GM12878 (cell line): ENCODE results near the gene HPGD. TPM values are rescaled to one million over a fixed set of nuclear protein-coding genes. Genes with fewer than 3 reads are reported as not detected.

Source experiments
- ATAC-seq: fragments of 200-7000 bp; cut with Tn5 transposase; 3 replicates; pipeline ENCODE4 v1.9.1; 2020; ENCODE audit warnings: mild to moderate bottlenecking, moderate library complexity
- BruUV-seq: library from RNA; stranded (reverse); fragments of 400-500 nt; replicated peaks from 2 replicates; lab custom pipeline; 2021; lab: Mats Ljungman, UMichigan
- CTCF ChIA-PET: fragments of 300-600 bp; sonication (Branson Sonifier 250); formaldehyde crosslinking; extraction: SDS; loops from one replicate; lab custom pipeline; 2021; ENCODE audit warnings: inconsistent platforms; lab: Yijun Ruan, JAX
- POLR2A ChIA-PET: fragments of 350-600 bp; formaldehyde crosslinking; extraction: SDS; loops from one replicate; lab custom pipeline; 2021; ENCODE audit warnings: inconsistent platforms; lab: Charles Lee
- RAD21 ChIA-PET: fragments of 300-600 bp; sonication (Branson Sonifier 250); formaldehyde crosslinking; loops from one replicate; lab custom pipeline; 2023; ENCODE audit warnings: antibody characterized with exemption; ENCODE audit not compliant: unreplicated experiment; lab: Charles Lee
- SMC1A ChIA-PET: fragments of 300-600 bp; sonication (Branson Sonifier 250); formaldehyde crosslinking; loops from one replicate; lab custom pipeline; 2023; ENCODE audit not compliant: unreplicated experiment, uncharacterized antibody; lab: Charles Lee
- DNase-seq: peaks from one replicate; pipeline ENCODE4 v3.0.0-alpha.2; 2011; ENCODE audit warnings: low read depth, low spot score
- FAIRE-seq: peaks from 3 replicates; lab custom pipeline; 2011; peaks lifted over from hg19 to GRCh38; lab: Jason Lieb, UNC
- H2AFZ ChIP-seq: 2 replicates; pipeline ENCODE4 v1.6.0; 2011; ENCODE audit warnings: low read depth, low read length, control low read depth; ENCODE audit not compliant: control insufficient read depth
- H3K27ac ChIP-seq: 2 replicates; pipeline ENCODE4 v1.5.1; 2011; ENCODE audit warnings: control low read depth; ENCODE audit not compliant: control insufficient read depth, insufficient read depth
- H3K27me3 ChIP-seq, 2 experiments: replicated peaks in 1 of 2; 2 replicates each; pipeline versions ENCODE4 v1.6.0 to v1.6.1; 2011; ENCODE audit warnings: low read length in 1 of 2; ENCODE audit not compliant: control insufficient read depth in 2 of 2, insufficient read depth in 2 of 2
- H3K36me3 ChIP-seq, 2 experiments: 2 replicates each; pipeline ENCODE4 v1.5.1; 2011; ENCODE audit warnings: low read length in 1 of 2; ENCODE audit not compliant: control insufficient read depth in 2 of 2, insufficient read depth in 2 of 2
- H3K4me1 ChIP-seq: 2 replicates; pipeline ENCODE4 v1.6.1; 2011; ENCODE audit warnings: mild to moderate bottlenecking, low read length, moderate library complexity, mixed read lengths; ENCODE audit not compliant: control insufficient read depth, insufficient read depth
- H3K4me2 ChIP-seq: 2 replicates; pipeline ENCODE4 v1.6.0; 2011; ENCODE audit warnings: control low read depth; ENCODE audit not compliant: control insufficient read depth, insufficient read depth
- H3K4me3 ChIP-seq: fragments of 200-600 bp; sonication (generic); 2 replicates; pipeline ENCODE4 v1.5.1; 2016
- H3K79me2 ChIP-seq: 2 replicates; pipeline ENCODE4 v1.6.0; 2011; ENCODE audit warnings: low read length; ENCODE audit not compliant: control insufficient read depth, insufficient read depth
- H3K9ac ChIP-seq: 2 replicates; pipeline ENCODE4 v1.8.0; 2011; ENCODE audit warnings: low read length, control low read depth, mixed read lengths; ENCODE audit not compliant: control insufficient read depth, insufficient read depth
- H3K9me3 ChIP-seq: replicated peaks from 3 replicates; pipeline ENCODE4 v1.5.1; 2011; ENCODE audit warnings: mild to moderate bottlenecking, low read length; ENCODE audit not compliant: control insufficient read depth, insufficient read depth
- H4K20me1 ChIP-seq: 2 replicates; pipeline ENCODE4 v1.6.0; 2011; ENCODE audit not compliant: control insufficient read depth, insufficient read depth
- ATF2 ChIP-seq: IDR thresholded peaks from 2 replicates; pipeline ENCODE4 v1.6.1; 2012; ENCODE audit warnings: low read length, inconsistent platforms
- E2F4 ChIP-seq: IDR thresholded peaks from 2 replicates; pipeline ENCODE4 v1.6.1; 2012; ENCODE audit warnings: low read depth, low read length, improper control_type of control experiment
- E4F1 ChIP-seq: fragments of 450-650 bp; IDR thresholded peaks from 2 replicates; pipeline ENCODE4 v1.6.1; 2018; ENCODE audit warnings: borderline replicate concordance, mild to moderate bottlenecking; ENCODE audit not compliant: partially characterized antibody
- IKZF1 ChIP-seq: fragments of 450-650 bp; conservative IDR thresholded peaks from 2 replicates; pipeline ENCODE4 v1.6.1; 2017; ENCODE audit warnings: antibody characterized with exemption, mild to moderate bottlenecking
- KDM1A ChIP-seq: fragments of 200-600 bp; sonication (generic); IDR thresholded peaks from 2 replicates; pipeline ENCODE4 v1.6.1; 2016; ENCODE audit warnings: borderline replicate concordance
- RB1 ChIP-seq: fragments of 450-650 bp; formaldehyde crosslinking; IDR thresholded peaks from 2 replicates; pipeline ENCODE4 v1.6.1; 2017; ENCODE audit warnings: mild to moderate bottlenecking, borderline replicate concordance
- SPI1 ChIP-seq: IDR thresholded peaks from 2 replicates; pipeline ENCODE4 v1.6.1; 2011; ENCODE audit warnings: low read depth, mild to moderate bottlenecking, low read length, moderate library complexity, borderline replicate concordance; ENCODE audit not compliant: insufficient read depth
- STAT1 ChIP-seq: fragments of 450-650 bp; conservative IDR thresholded peaks from 2 replicates; pipeline ENCODE4 v1.6.1; 2014; ENCODE audit warnings: antibody characterized with exemption, mild to moderate bottlenecking
- TBL1XR1 ChIP-seq: IDR thresholded peaks from 2 replicates; pipeline ENCODE4 v1.6.1; 2012; ENCODE audit warnings: low read depth, low read length, improper control_type of control experiment
- TCF7 ChIP-seq: IDR thresholded peaks from 2 replicates; pipeline ENCODE4 v1.6.1; 2014; ENCODE audit warnings: antibody characterized with exemption, borderline replicate concordance
- ZBED1 ChIP-seq: IDR thresholded peaks from 2 replicates; pipeline ENCODE4 v1.6.1; 2016; ENCODE audit warnings: borderline replicate concordance
- ZBTB40 ChIP-seq: fragments of 450-650 bp; IDR thresholded peaks from 2 replicates; pipeline ENCODE4 v1.6.1; 2016; ENCODE audit warnings: mild to moderate bottlenecking, moderate library complexity, borderline replicate concordance
- ZNF207 ChIP-seq: fragments of 450-650 bp; IDR thresholded peaks from 2 replicates; pipeline ENCODE4 v1.6.1; 2014; ENCODE audit warnings: antibody characterized with exemption, mild to moderate bottlenecking, borderline replicate concordance
- ZNF384 ChIP-seq: IDR thresholded peaks from 2 replicates; pipeline ENCODE4 v1.6.1; 2012; ENCODE audit warnings: low read depth, mild to moderate bottlenecking, low read length, improper control_type of control experiment, borderline replicate concordance
- WGBS: methylation state at CpG from one replicate; pipeline ENCODE4 v1.1.6; 2016; ENCODE audit warnings: low lambda C conversion rate; ENCODE audit not compliant: insufficient replicate concordance, insufficient coverage; ENCODE audit errors: missing lambda C conversion rate; 5-methylcytosine and 5-hydroxymethylcytosine counted together
- in situ Hi-C: fragments of 300-500 bp; cut with MboI; formaldehyde crosslinking; loops from 9 replicates; pipeline ENCODE4 v1.14.3; 2018; ENCODE audit warnings: mixed read lengths
- intact Hi-C: fragments of 100-400 bp; cut with micrococcal nuclease; formaldehyde crosslinking; loops from one replicate; pipeline ENCODE4 v1.14.2; 2022; ENCODE audit not compliant: unreplicated experiment
- polyA plus RNA-seq, 11 experiments: library from polyadenylated mRNA; depleted of rRNA in 4 of 11; unstranded in 6 of 11; stranded (reverse) in 5 of 11; fragments of >200 nt; fragmentation: Nextera tagmentation in 4 of 11; fragmentation: Illumina TruSeq in 1 of 11; extraction: Ambion mirVana in 4 of 11; extraction: Trizol in 1 of 11; gene quantifications; 1 replicate in 1 of 11; 2 replicates in 10 of 11; pipeline versions ENCODE4 v1.2.1 to v1.2.3, GENCODE V29; 2011 to 2016; ENCODE audit warnings: inconsistent platforms in 2 of 11, missing spikeins in 2 of 11, low read depth in 1 of 11
- total RNA-seq, 4 experiments: library from RNA; depleted of rRNA in 3 of 4; stranded (reverse); fragments of >200 nt in 3 of 4; fragmentation: Illumina TruSeq in 1 of 4; extraction: Trizol in 1 of 4; gene quantifications; 2 replicates each; pipeline versions ENCODE4 v1.2.1 to v1.2.3, GENCODE V29; 2013 to 2021

HPGD gene
- total and polyA plus RNA-seq, 10 of the 15 experiments (the other 5 are each of a cell fraction or from before 2014, with no cell fraction given): 0.07 to 0.41 (median 0.24) TPM; not detected in 7

GRCh38 chr4:174503079-174503715, 19.1 kb downstream of the HPGD start:
- no peak overlapping the region for H3K4me2 ChIP-seq
- SMC1A ChIA-PET: no interaction called here
- H4K20me1 ChIP-seq: no peaks in the 10 kb centered on the region
- DNase-seq (no peak), ATAC-seq (no peak), FAIRE-seq (no peak)
- H3K9me3 ChIP-seq: no peaks in the 10 kb centered on the region
- no peak overlapping the region for H3K27ac ChIP-seq
- in situ Hi-C loops (no loop called here), intact Hi-C loops (no loop called here)
- CTCF ChIA-PET: no interaction called here
- H3K4me1 ChIP-seq: no peaks in the 10 kb centered on the region
- POLR2A ChIA-PET: no interaction called here
- H2AFZ ChIP-seq: no peak overlapping the region
- no TSS peak for BruUV-seq
- no peaks in the 10 kb centered on the region for H3K36me3 ChIP-seq
- no peaks in the 10 kb centered on the region; a peak in 1 of 4 replicates for H3K27me3 ChIP-seq
- no peaks in the 10 kb centered on the region for H3K79me2 ChIP-seq
- WGBS: 2% methylated on average over 3 of the region's 3 CpGs
- no peak overlapping the region for H3K9ac ChIP-seq
- no peak overlapping the region for H3K4me3 ChIP-seq
- RAD21 ChIA-PET: no interaction called here
- TF ChIP-seq E4F1 (no peak), IKZF1 (no peak), RB1 (no peak), ZBTB40 (no peak), ZNF207 (no peak), TBL1XR1 (no peak), ZNF384 (no peak), ATF2 (no peak), SPI1 (no peak), ZBED1 (no peak), E2F4 (no peak), TCF7 (no peak), KDM1A (no peak), STAT1 (no peak)
